A673 (cell line): ENCODE results near the gene RNF220.

Source experiments
- EZH2 ChIP-seq: fragments of 200-600 bp; sonication (generic); IDR thresholded peaks from 2 replicates; pipeline ENCODE4 v1.6.1; 2017; ENCODE audit warnings: borderline replicate concordance, low read depth, mild to moderate bottlenecking, mixed read lengths, antibody characterized with exemption, low read length; ENCODE audit not compliant: poor library complexity, severe bottlenecking
- TF ChIP-seq, protein P1 (sequence below): fragments of 300-800, 200-600 bp; sonication (generic); conservative IDR thresholded peaks from 2 replicates; pipeline ENCODE4 v1.5.1; 2017; ENCODE audit warnings: low read depth, mild to moderate bottlenecking, antibody characterized with exemption, low read length, moderate library complexity, mixed read lengths

DNA sequence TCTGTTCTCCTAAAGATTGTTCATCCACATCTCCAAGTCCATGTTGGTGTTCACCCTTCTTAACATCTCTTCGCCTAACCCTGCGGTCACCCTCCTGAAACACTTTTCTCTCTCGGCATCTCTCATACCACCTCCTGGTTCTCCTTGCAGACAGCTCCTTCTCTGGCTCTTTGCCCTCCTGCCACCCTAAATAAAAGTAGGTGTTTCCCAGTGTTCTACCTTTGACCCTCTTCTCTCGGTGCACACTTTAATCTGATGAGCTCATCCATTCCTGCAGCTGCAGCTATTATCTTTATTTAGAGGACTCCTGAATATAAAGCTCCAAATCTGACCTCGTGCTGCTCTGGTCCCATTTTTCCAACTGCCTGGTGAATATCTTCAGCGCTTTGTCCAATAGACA lies 142.3 kb downstream of the RNF220 start:
- TF ChIP-seq, protein P1, sequence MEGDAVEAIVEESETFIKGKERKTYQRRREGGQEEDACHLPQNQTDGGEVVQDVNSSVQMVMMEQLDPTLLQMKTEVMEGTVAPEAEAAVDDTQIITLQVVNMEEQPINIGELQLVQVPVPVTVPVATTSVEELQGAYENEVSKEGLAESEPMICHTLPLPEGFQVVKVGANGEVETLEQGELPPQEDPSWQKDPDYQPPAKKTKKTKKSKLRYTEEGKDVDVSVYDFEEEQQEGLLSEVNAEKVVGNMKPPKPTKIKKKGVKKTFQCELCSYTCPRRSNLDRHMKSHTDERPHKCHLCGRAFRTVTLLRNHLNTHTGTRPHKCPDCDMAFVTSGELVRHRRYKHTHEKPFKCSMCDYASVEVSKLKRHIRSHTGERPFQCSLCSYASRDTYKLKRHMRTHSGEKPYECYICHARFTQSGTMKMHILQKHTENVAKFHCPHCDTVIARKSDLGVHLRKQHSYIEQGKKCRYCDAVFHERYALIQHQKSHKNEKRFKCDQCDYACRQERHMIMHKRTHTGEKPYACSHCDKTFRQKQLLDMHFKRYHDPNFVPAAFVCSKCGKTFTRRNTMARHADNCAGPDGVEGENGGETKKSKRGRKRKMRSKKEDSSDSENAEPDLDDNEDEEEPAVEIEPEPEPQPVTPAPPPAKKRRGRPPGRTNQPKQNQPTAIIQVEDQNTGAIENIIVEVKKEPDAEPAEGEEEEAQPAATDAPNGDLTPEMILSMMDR = no peak
- TF ChIP-seq EZH2 = no peak
